ENCODE results near the gene ACOT2.
"Not testable (repeated sequence)": the region's sequence is repeated elsewhere in the genome, so short reads cannot be mapped to it uniquely, and the experiment has no call there.

ACOT2 gene

DNA sequence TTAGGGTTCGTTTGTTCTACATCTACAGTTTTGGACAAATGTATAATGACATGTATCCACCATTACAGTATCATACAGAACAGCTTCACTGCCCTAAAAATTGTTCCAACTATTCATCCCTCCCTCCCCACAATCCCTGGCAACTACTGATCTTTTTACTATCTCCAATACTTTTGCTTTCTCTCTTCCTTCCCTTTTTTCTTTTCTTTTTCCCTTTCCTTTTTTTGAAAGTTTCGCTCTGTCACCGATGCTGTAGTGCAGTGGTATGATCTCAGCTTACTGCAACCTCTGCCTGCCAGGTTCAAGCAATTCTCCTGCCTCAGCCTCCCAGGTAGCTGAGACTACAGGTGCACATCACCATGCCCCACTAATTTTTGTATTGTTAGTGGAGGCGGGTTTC is 20.1 kb downstream of the ACOT2 start:
- TF ChIP-seq FOXM1 (IDR thresholded peaks at IDR 0.05; ENCODE audit: borderline replicate concordance) (no peak), NFRKB (IDR thresholded peaks at IDR 0.05) (no peak), L3MBTL2 (conservative IDR thresholded peaks at IDR 0.05) (no peak), ARNT (IDR thresholded peaks at IDR 0.05) (no peak), BHLHE40 (IDR thresholded peaks at IDR 0.05; ENCODE audit: borderline replicate concordance) (no peak), FOXK2 (IDR thresholded peaks at IDR 0.05) (no peak), FOXA1 (IDR thresholded peaks at IDR 0.05) (no peak), LEF1 (IDR thresholded peaks at IDR 0.05; ENCODE audit: borderline replicate concordance) (no peak), SUZ12 (IDR thresholded peaks at IDR 0.05) (no peak), HDGF (IDR thresholded peaks at IDR 0.05; ENCODE audit: borderline replicate concordance) (no peak), TARDBP (IDR thresholded peaks at IDR 0.05) (no peak), ELF4 (IDR thresholded peaks at IDR 0.05) (no peak), CTBP1 (IDR thresholded peaks at IDR 0.05; ENCODE audit: borderline replicate concordance) (no peak), ZNF384 (IDR thresholded peaks at IDR 0.05) (no peak)
- TF ChIP-seq, protein P1, sequence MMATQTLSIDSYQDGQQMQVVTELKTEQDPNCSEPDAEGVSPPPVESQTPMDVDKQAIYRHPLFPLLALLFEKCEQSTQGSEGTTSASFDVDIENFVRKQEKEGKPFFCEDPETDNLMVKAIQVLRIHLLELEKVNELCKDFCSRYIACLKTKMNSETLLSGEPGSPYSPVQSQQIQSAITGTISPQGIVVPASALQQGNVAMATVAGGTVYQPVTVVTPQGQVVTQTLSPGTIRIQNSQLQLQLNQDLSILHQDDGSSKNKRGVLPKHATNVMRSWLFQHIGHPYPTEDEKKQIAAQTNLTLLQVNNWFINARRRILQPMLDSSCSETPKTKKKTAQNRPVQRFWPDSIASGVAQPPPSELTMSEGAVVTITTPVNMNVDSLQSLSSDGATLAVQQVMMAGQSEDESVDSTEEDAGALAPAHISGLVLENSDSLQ (IDR thresholded peaks at IDR 0.05): no peak
- no peak for DNase-seq (ENCODE audit: extremely low spot score)
- ChIA-PET POLR2A (interaction anchor here (0.6 to 1.8 kb wide), 2 partner anchors 19 to 410 kb away, joined by 4 to 11 read pairs; partner anchors contain the start of gene ACOT2), CTCF (interaction anchor here (0.6 to 1.3 kb wide), 3 partner anchors 10 to 350 kb away, joined by 3 to 5 read pairs (median 4); no protein-coding TSS in a partner anchor)

DNA sequence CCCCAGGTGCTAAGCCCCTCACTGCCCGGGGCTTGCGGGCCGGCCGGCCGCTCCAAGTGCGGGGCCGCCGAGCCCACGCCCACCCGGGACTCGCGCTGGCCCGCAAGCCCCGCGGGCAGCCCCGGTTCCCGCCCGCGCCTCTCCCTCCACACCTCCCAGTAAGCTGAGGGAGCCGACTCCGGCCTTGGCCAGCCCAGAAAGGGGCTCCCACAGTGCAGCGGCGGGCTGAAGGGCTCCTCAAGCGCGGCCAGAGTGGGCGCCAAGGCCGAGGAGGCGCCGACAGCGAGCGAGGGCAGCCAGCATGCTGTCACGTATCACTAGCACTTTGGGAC is 21.6 kb downstream of the ACOT2 start:
- POLR2A ChIA-PET; DNase-seq (ENCODE audit: extremely low spot score): not testable (repeated sequence)
- CTCF ChIA-PET: interaction anchor here (1.3 kb wide), 1 partner anchor 9 kb away, joined by 4 read pairs; no protein-coding TSS in a partner anchor

DNA sequence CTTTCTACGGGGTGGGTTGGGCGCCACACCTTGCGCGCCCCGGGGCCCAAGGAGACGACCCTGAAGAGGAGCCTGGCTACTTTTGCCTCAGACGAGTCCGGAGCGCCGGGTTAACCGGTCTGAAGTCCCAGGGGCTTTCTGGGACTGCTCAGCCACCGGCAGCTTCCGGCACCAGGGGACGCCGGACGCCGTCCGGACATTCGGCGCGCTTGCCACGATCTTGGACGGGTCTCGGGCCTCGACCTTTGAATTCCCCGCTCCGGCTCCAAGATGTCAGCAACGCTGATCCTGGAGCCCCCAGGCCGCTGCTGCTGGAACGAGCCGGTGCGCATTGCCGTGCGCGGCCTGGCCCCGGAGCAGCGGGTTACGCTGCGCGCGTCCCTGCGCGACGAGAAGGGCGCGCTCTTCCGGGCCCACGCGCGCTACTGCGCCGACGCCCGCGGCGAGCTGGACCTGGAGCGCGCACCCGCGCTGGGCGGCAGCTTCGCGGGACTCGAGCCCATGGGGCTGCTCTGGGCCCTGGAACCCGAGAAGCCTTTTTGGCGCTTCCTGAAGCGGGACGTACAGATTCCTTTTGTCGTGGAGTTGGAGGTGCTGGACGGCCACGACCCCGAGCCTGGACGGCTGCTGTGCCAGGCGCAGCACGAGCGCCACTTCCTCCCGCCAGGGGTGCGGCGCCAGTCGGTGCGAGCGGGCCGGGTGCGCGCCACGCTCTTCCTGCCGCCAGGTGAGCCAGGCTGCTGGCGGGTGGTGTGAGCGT is 22.9 kb downstream of the ACOT2 start, which contains the start of gene ACOT4:
TSS of gene ACOT4 (plus strand) at position 184 of the 760 bp plus-strand sequence. CDS start at position 271, 87 bp downstream.
- DNase-seq (ENCODE audit: extremely low spot score): no peak
- POLR2A ChIA-PET: no interaction called here
- TF ChIP-seq HDGF (IDR thresholded peaks at IDR 0.05; ENCODE audit: borderline replicate concordance) (no peak), ARNT (IDR thresholded peaks at IDR 0.05) (no peak)
- TF ChIP-seq, protein P1 (IDR thresholded peaks at IDR 0.05): no peak
- CTCF ChIA-PET: no interaction called here

DNA sequence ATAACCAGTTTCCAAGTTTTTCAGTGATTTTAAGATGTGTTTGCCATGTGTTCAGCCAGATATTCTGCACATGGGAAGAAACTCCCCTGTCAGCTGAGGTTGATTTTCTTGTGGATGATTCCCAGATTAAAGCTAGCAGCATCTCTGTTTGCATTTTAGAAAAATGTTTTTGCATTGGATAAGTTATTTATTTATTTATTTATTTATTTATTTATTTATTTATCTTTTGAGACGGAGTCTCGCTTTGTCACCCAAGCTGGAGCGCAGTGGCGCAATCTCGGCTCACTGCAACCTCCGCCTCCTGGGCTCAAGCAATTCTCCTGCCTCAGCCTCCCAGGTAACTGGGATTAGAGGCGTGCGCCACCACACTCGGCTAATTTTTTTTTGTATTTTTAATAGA is 25.5 kb downstream of the ACOT2 start:
- TF ChIP-seq SUZ12 (IDR thresholded peaks at IDR 0.05) (no peak), L3MBTL2 (conservative IDR thresholded peaks at IDR 0.05) (no peak), NFRKB (IDR thresholded peaks at IDR 0.05) (no peak), FOXM1 (IDR thresholded peaks at IDR 0.05; ENCODE audit: borderline replicate concordance) (no peak)
- no peak for DNase-seq (ENCODE audit: extremely low spot score)
- ChIA-PET POLR2A (no interaction called here), CTCF (no interaction called here)

DNA sequence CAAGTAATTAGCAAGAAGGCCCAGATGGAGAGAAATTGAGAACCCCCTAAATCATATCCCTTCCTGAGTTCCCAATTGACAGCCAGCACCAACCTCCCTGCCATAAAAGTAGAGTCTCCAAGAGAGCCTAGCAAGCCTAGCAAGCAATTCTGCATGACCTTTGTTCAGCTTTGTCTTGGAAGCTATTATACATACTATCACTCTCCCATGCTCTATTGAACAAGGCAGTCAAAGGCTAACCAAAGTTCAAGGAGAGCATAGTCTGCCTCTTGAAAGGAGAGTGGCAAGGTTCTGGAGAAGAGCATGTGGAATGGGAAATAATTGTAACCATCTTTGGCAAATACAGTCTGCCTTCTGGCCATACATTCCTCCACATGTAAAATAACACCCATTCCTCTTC is 30.5 kb downstream of the ACOT2 start:
- TF ChIP-seq FOXA1 (IDR thresholded peaks at IDR 0.05) (no peak), TARDBP (IDR thresholded peaks at IDR 0.05) (no peak), FOXM1 (IDR thresholded peaks at IDR 0.05; ENCODE audit: borderline replicate concordance) (no peak), NFRKB (IDR thresholded peaks at IDR 0.05) (no peak), L3MBTL2 (conservative IDR thresholded peaks at IDR 0.05) (no peak), SUZ12 (IDR thresholded peaks at IDR 0.05) (no peak), BHLHE40 (IDR thresholded peaks at IDR 0.05; ENCODE audit: borderline replicate concordance) (no peak), SP1 (IDR thresholded peaks at IDR 0.05) (no peak), ELF4 (IDR thresholded peaks at IDR 0.05) (no peak), FOXK2 (IDR thresholded peaks at IDR 0.05) (no peak), CTBP1 (IDR thresholded peaks at IDR 0.05; ENCODE audit: borderline replicate concordance) (no peak), ZNF384 (IDR thresholded peaks at IDR 0.05) (no peak)
- TF ChIP-seq, protein P1 (IDR thresholded peaks at IDR 0.05): no peak
- POLR2A ChIA-PET: interaction anchor here (1.5 to 2.1 kb wide), 2 partner anchors 13 to 30 kb away, joined by 6 to 8 read pairs; partner anchors contain the start of genes ACOT2 and ACOT6
- CTCF ChIA-PET: interaction anchor here (1.6 kb wide), 1 partner anchor 10 kb away, joined by 4 read pairs; no protein-coding TSS in a partner anchor
- DNase-seq (ENCODE audit: extremely low spot score): no peak

DNA sequence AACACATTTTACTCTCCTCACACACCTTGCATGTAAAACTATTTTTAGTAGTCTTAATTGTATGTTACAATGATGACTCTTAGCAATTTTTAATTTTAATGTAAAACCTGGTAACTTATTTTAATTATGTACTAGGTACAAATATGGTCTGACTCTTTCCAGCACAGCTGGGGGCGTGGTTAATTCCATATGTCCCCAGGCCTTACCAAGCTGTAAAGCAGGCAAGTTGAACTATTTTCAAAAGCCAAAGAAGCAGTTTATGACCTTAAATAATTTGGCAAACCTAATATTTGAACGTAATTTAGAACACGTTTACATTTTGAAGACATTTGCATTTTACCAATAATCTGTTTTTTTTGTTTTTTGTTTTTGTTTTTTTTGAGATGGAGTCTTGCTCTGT is 34.0 kb downstream of the ACOT2 start:
- no peak for DNase-seq (ENCODE audit: extremely low spot score)
- ChIA-PET CTCF (no interaction called here), POLR2A (no interaction called here)
- no peak for TF ChIP-seq ZNF384 (IDR thresholded peaks at IDR 0.05)
- no peak for TF ChIP-seq FOXA1 (IDR thresholded peaks at IDR 0.05)
- no peak for TF ChIP-seq LEF1 (IDR thresholded peaks at IDR 0.05; ENCODE audit: borderline replicate concordance)
- TF ChIP-seq HDGF (IDR thresholded peaks at IDR 0.05; ENCODE audit: borderline replicate concordance): no peak
- TF ChIP-seq FOXK2 (IDR thresholded peaks at IDR 0.05): no peak

DNA sequence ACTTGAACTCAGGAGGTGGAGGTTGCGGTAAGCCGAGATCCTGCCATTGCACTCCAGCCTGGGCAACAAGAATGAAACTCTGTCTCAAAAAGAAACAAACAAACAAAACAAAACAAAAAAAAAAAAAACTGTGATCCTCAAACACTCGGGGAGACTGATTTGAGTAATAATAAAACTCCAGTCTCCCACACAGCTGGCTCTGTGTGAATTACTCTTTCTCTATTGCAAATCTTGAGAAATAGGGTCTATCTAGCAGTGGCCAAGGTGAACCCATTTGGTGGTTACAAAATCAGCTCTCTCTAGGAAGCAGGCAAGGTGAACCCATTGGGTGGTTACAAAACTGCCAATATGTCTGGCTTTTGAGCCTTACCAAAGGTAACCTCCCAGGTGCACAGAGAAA is 37.3 kb downstream of the ACOT2 start:
- ChIA-PET CTCF (interaction anchor here (0.6 kb wide), 1 partner anchor 197 kb away, joined by 11 read pairs; no protein-coding TSS in a partner anchor), POLR2A (no interaction called here)
- DNase-seq (ENCODE audit: extremely low spot score): no peak
- TF ChIP-seq L3MBTL2 (conservative IDR thresholded peaks at IDR 0.05): no peak
